Neural crest cell (in vitro differentiated cells): ENCODE results near the gene NTNG2. TPM values are rescaled to one million over a fixed set of nuclear protein-coding genes. Genes with fewer than 3 reads are reported as not detected.

Experiments
- DNase-seq: peaks from one replicate; pipeline ENCODE4 v3.0.0; 2021; ENCODE audit warnings: low read depth, mixed read lengths, low spot score
- H3K27ac Mint-ChIP-seq: one replicate; pipeline ENCODE4 v1.8.0; 2021; ENCODE audit warnings: mild to moderate bottlenecking, mixed read lengths; ENCODE audit not compliant: unreplicated experiment
- H3K27me3 Mint-ChIP-seq: 2 replicates; pipeline ENCODE4 v1.8.0; 2021; ENCODE audit warnings: low read depth, mild to moderate bottlenecking, mixed read lengths
- H3K36me3 Mint-ChIP-seq: 2 replicates; pipeline ENCODE4 v1.8.0; 2021; ENCODE audit warnings: low read depth, mild to moderate bottlenecking, mixed read lengths
- H3K4me1 Mint-ChIP-seq: 2 replicates; pipeline ENCODE4 v1.8.0; 2021; ENCODE audit warnings: mixed read lengths
- H3K4me3 Mint-ChIP-seq: one replicate; pipeline ENCODE4 v1.8.0; 2021; ENCODE audit warnings: mild to moderate bottlenecking, mixed read lengths
- H3K9me3 Mint-ChIP-seq: 2 replicates; pipeline ENCODE4 v1.8.0; 2021; ENCODE audit warnings: mixed read lengths
- total RNA-seq: library from RNA; stranded (reverse); gene quantifications from 2 replicates; pipeline ENCODE4 v1.2.1, GENCODE V29; 2021
- TF ChIP-seq, protein P1 (sequence below): fragments of 200-600 bp; sonication (generic); conservative IDR thresholded peaks from 2 replicates; pipeline ENCODE4 v1.5.0; 2021; ENCODE audit warnings: antibody characterized with exemption, mild to moderate bottlenecking

Gene NTNG2
- total RNA-seq, 1 donor from 2014 or later = 3.6 TPM

DNA sequence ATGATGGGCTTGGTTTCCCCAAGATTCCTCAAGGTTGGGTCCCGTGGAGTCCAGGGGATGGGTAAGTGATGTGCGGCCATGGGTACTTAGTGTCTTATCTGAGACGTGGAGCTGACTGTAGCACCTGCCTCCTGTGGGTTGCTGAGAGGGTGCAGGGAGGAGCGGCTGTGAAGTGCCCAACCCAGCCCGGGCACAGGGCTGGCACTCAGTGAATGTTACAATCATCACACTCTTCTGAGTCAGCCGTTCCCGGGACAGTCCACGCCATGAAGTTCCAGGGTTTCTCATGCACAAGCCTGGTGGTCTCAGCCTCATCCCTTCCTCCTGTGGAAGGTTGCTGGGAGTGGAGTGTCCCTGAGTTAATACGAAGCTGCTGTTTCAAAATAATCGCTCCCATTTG lies 29.1 kb downstream of the NTNG2 start:
- no peaks in the 10 kb centered on the region for H3K9me3 Mint-ChIP-seq
- peaks cover 24% of the 10 kb centered on the region for H3K4me1 Mint-ChIP-seq
- TF ChIP-seq, protein P1, sequence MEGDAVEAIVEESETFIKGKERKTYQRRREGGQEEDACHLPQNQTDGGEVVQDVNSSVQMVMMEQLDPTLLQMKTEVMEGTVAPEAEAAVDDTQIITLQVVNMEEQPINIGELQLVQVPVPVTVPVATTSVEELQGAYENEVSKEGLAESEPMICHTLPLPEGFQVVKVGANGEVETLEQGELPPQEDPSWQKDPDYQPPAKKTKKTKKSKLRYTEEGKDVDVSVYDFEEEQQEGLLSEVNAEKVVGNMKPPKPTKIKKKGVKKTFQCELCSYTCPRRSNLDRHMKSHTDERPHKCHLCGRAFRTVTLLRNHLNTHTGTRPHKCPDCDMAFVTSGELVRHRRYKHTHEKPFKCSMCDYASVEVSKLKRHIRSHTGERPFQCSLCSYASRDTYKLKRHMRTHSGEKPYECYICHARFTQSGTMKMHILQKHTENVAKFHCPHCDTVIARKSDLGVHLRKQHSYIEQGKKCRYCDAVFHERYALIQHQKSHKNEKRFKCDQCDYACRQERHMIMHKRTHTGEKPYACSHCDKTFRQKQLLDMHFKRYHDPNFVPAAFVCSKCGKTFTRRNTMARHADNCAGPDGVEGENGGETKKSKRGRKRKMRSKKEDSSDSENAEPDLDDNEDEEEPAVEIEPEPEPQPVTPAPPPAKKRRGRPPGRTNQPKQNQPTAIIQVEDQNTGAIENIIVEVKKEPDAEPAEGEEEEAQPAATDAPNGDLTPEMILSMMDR = no peak
- H3K4me3 Mint-ChIP-seq = no peak overlapping the region
- no peak for DNase-seq
- no peaks in the 10 kb centered on the region for H3K27me3 Mint-ChIP-seq
- no peaks in the 10 kb centered on the region for H3K36me3 Mint-ChIP-seq
- H3K27ac Mint-ChIP-seq = no peak overlapping the region

DNA sequence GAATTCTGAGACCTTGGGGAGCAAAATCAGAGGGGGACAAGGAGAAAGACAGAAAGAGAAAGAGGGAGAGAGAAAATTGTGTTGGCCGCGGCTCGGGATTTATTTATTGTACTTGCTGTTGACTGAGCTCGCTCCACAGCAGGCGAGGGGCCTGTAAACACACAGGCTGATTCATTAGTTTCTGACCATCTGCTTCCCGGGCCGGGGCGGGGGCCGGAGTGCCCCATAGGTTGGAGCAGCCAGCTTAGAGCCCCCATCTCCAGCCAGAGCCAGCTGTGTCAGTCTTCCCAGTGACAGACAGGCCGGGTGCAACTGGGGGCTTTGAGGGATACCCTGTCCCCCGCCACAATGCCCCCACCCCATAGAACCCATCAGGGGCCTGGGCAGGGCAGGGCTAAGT lies 30.9 kb downstream of the NTNG2 start:
- DNase-seq = no peak
- Mint-ChIP-seq H3K9me3 (no peaks in the 10 kb centered on the region), H3K27me3 (no peaks in the 10 kb centered on the region), H3K27ac (peak overlapping the region; percentile 72), H3K4me1 (peaks cover 9% of the 10 kb centered on the region), H3K4me3 (no peak overlapping the region), H3K36me3 (no peaks in the 10 kb centered on the region)
- TF ChIP-seq, protein P1 = no peak

DNA sequence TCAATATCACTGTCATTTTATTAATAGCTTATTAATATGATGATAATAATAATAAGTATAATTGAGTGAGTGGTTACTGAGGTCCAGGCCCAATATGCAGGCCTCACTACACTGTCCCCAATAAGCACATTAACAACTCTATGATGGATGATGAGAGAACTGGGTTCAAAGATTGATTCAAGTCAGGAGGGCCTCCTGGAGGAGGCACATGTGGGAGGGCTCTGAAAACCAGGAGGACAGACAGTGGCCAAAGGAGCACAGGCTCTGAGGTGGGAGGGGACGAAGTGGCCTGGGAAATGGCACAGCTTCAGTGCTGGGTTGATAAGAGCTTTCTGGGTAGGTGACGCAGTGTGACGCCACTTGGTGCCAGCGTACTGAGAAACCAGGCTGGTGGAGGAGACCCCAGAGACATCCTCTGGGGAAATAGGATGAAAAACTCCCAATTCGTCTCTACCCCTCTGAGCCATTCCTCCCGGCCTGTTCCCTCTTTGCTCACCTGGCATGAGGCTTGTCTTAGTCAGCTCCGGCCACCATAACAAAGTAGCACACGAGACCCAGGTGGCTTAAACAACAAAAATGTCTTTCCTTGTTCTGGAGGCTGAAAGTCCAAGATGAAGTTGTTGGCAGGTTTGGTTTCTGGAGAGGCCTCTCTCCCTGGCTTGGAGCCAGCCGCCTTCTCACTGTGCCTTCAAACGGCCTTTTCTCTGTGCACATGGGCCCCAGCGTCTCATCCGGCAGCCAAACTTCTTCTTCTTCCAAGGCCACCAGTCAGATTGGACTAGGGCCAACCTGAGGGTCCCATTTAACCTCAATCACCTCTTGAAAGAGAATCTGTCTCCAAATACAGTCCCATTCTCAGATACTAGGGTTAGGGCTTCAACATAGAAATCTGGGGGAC lies 31.6 kb downstream of the NTNG2 start:
- DNase-seq = no peak
- Mint-ChIP-seq H3K27me3 (no peaks in the 10 kb centered on the region), H3K9me3 (no peaks in the 10 kb centered on the region), H3K36me3 (no peaks in the 10 kb centered on the region), H3K27ac (no peak overlapping the region), H3K4me1 (peaks cover 8% of the 10 kb centered on the region), H3K4me3 (no peak overlapping the region)
- TF ChIP-seq, protein P1 = no peak

DNA sequence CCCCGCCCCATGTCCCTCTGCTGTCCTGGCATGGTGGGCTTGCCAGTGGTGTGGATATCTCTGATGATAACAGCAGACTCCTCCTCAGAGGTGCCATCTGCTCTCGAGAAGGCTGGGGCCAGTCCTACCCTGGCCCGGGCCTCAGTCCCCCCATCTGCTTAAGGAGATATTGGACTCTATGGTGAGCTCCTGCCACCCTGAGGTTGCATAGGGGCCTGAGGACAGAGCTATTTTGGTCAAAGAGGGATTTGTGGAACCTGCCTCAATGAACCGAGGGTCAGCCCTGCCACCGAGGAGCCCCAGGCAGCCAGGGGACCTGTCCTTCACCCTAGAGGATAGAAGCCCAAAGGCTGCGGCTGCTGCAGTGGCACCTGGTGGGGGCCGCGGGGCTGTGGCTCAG lies 32.6 kb downstream of the NTNG2 start:
- no peak for DNase-seq
- no peaks in the 10 kb centered on the region for H3K36me3 Mint-ChIP-seq
- no peaks in the 10 kb centered on the region for H3K9me3 Mint-ChIP-seq
- peaks cover 8% of the 10 kb centered on the region for H3K4me1 Mint-ChIP-seq
- no peaks in the 10 kb centered on the region for H3K27me3 Mint-ChIP-seq
- H3K27ac Mint-ChIP-seq = no peak overlapping the region
- TF ChIP-seq, protein P1 = no peak
- no peak overlapping the region for H3K4me3 Mint-ChIP-seq

DNA sequence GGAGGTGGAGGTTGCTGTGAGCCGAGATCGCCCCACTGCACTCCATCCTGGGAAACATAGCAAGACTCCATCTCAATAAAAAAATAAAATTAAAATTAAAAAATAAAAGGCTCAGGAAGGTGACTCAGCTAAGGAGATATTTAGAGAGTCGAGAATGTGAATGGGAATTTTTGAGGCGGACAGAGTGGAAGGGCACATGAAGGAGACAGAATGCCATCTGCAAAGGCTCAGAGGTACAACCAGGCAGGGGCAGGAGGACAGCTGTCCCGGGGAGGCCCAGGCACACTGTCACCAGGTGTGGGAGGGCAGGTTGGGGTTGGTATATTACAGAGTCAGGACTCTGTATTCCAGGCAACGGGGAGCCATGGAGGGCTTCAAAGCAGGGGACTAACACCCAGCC lies 35.5 kb downstream of the NTNG2 start:
- Mint-ChIP-seq H3K4me3 (no peak overlapping the region), H3K4me1 (peaks cover 7% of the 10 kb centered on the region), H3K36me3 (no peaks in the 10 kb centered on the region), H3K27ac (no peak overlapping the region), H3K9me3 (no peaks in the 10 kb centered on the region), H3K27me3 (peaks cover 2% of the 10 kb centered on the region)
- no peak for DNase-seq
- TF ChIP-seq, protein P1 = no peak
